Left ventricle myocardium inferior (tissue), 1 donor: ENCODE results near the gene NAPB. TPM values are rescaled to one million over a fixed set of nuclear protein-coding genes. Genes with fewer than 3 reads are reported as not detected.

Experiments used
- DNase-seq: peaks from one replicate; pipeline ENCODE4 v3.0.0-alpha.2; 2020
- H3K27ac ChIP-seq: fragments of 200-600 bp; replicated peaks from 2 replicates; pipeline ENCODE4 v1.8.0; 2021
- H3K27me3 ChIP-seq: fragments of 200-600 bp; 2 replicates; pipeline ENCODE4 v1.8.0; 2021; ENCODE audit warnings: low read depth
- H3K36me3 ChIP-seq: fragments of 200-600 bp; 2 replicates; pipeline ENCODE4 v1.8.0; 2021
- H3K4me1 ChIP-seq: fragments of 200-600 bp; 2 replicates; pipeline ENCODE4 v1.8.0; 2021
- H3K4me3 ChIP-seq: fragments of 200-600 bp; 2 replicates; pipeline ENCODE4 v1.8.0; 2021; ENCODE audit warnings: mild to moderate bottlenecking, moderate library complexity
- H3K9me3 ChIP-seq: fragments of 200-600 bp; replicated peaks from 2 replicates; pipeline ENCODE4 v1.8.0; 2021
- intact Hi-C: fragments of 100-400 bp; cut with micrococcal nuclease; formaldehyde crosslinking; loops from one replicate; pipeline ENCODE4 v1.11.0; 2022
- total RNA-seq: library from RNA; stranded (reverse); fragmentation: NEBNext Ultra II Directional; extraction: Animal tissue kit (Norgen Biotek cat#: 25700); gene quantifications from one replicate; pipeline ENCODE4 v1.2.1, GENCODE V29; 2021
- TF ChIP-seq, protein P1 (sequence below): fragments of 200-600 bp; IDR thresholded peaks from 2 replicates; pipeline ENCODE4 v1.8.0; 2021; ENCODE audit warnings: antibody characterized with exemption, mild to moderate bottlenecking, borderline replicate concordance
- donor health status: DM: no; HTN: yes; CAD: no; lungs with severe emphysema.

The NAPB gene
- total RNA-seq, 1 donor from 2014 or later, result 5.2 TPM

DNA sequence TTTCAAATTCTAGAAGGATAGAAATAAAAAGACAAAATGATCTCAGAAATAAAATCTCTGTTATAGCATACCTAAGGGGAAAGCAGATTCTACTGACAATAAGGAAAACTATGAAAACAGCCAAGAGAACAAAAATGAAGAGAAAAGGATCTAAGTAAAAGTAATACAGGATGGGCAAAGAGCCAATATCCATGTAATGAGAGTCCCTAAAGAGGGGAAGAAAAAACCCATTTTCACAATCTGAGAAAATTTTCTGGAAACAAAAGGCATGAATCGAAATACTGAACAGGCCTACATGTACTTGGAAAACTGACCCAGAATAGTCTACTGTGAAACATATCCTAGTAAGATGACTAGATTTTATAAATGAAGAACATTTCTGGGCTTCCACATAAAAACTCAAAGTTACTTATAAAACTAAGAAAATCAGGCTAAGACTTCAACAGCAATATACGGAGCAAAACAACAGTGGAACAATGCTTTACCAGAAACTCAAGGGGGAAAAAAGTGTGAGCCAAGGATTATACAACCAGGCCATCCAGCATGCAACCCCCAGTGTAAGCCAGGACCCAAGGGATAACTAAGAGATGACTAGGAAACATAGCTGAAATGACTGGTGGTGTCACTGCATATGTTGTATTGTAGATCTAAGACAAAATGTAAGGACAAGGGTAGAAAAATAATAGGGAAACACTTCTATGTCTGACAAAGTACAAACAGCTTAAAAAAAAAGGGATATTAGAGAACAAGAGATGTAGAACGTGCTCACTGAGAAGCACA lies 10.2 kb downstream of the NAPB start:
- peak overlapping the region; percentile 56 for H3K27ac ChIP-seq
- H3K4me1 ChIP-seq, result peaks cover 77% of the 10 kb centered on the region
- intact Hi-C loops, result no loop called here

DNA sequence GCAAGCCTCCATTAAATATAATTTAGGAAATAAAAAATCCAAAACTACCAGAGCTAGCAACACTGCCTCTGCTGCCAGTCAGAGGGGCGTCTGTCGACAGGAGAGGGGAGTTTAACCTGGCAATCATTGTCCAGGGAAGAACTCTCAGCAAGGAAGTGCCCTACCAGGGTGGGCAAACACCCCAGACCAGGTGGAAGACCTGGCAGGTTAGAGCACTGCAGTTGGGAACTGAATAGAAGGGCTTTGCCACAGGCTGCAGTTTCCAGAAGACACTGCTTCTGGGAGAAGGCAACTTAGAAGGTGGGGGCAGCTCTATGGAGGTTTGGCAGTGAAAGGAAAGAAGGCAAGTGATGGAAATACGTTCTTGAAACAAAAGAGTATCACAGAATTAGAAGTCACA lies 11.5 kb downstream of the NAPB start:
- Histone ChIP-seq H3K4me3 (no peak overlapping the region), H3K27me3 (no peaks in the 10 kb centered on the region), H3K27ac (no peak overlapping the region), H3K9me3 (no peaks in the 10 kb centered on the region), H3K36me3 (no peaks in the 10 kb centered on the region), H3K4me1 (peaks cover 77% of the 10 kb centered on the region)
- intact Hi-C loops, result no loop called here
- no peak for DNase-seq
- TF ChIP-seq, protein P1, sequence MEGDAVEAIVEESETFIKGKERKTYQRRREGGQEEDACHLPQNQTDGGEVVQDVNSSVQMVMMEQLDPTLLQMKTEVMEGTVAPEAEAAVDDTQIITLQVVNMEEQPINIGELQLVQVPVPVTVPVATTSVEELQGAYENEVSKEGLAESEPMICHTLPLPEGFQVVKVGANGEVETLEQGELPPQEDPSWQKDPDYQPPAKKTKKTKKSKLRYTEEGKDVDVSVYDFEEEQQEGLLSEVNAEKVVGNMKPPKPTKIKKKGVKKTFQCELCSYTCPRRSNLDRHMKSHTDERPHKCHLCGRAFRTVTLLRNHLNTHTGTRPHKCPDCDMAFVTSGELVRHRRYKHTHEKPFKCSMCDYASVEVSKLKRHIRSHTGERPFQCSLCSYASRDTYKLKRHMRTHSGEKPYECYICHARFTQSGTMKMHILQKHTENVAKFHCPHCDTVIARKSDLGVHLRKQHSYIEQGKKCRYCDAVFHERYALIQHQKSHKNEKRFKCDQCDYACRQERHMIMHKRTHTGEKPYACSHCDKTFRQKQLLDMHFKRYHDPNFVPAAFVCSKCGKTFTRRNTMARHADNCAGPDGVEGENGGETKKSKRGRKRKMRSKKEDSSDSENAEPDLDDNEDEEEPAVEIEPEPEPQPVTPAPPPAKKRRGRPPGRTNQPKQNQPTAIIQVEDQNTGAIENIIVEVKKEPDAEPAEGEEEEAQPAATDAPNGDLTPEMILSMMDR, result no peak

More for the DNA sequence above, 10.2 kb downstream of the NAPB start:
- Histone ChIP-seq H3K27me3 (no peaks in the 10 kb centered on the region), H3K9me3 (no peaks in the 10 kb centered on the region), H3K4me3 (no peak overlapping the region), H3K36me3 (no peaks in the 10 kb centered on the region)
- DNase-seq, result no peak
- TF ChIP-seq, protein P1, result no peak

DNA sequence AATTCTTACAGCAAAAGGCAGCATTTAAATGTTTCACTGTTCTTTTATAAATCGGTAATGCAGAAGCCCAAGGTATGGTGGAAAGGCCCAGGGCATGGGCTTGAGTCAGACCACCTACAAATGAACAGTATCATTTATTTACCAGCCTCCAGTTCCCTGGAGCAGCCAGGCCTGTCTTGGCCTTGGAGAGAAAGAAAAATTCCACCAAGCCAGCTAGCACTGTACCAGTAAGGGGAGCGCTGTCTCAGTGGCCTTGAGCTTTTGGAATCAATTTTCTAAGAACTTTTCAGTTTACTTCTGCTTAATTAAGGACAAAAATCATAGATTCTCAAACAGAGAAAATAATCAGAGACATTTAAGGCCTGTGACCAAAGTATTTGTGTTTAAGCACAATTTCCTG lies 12.3 kb downstream of the NAPB start:
- Histone ChIP-seq H3K4me3 (no peak overlapping the region), H3K36me3 (no peaks in the 10 kb centered on the region), H3K27me3 (no peaks in the 10 kb centered on the region), H3K9me3 (no peaks in the 10 kb centered on the region), H3K27ac (no peak overlapping the region), H3K4me1 (peaks cover 79% of the 10 kb centered on the region)
- TF ChIP-seq, protein P1, result no peak
- intact Hi-C loops, result no loop called here
- DNase-seq, result no peak

DNA sequence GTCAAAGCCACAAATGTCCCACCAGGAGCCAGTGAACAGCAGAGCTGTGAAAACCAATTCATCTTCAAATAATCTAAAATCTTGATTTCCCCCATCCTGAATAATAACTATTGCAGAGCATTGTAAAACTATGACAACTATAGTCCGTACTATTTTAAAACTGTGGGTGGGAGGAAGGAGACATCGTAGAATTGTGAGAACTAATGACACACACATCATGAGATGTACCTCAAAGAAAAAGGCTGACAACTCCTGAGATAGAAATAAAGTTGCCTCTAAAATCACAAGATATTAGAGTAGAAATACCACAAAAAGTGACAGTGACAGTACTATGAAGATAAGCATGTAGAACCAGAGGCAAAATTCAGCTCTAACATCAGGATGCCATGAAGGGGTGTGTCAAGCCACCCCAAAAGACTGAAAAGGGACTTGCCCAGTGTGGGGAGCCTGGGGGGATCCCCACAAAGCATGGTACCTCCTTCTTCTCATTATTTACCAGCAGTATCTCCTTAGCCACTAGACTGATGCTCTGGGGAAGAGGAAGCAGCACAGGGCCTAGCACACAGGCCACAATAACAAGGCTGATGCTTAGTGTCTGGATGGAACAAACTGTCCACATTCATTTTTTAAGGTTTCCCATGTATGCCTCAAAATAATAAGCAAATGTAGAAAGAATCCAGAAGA lies 13.4 kb downstream of the NAPB start:
- TF ChIP-seq, protein P1, result no peak
- Histone ChIP-seq H3K27ac (no peak overlapping the region), H3K27me3 (no peaks in the 10 kb centered on the region), H3K9me3 (no peaks in the 10 kb centered on the region), H3K36me3 (no peaks in the 10 kb centered on the region), H3K4me3 (no peak overlapping the region), H3K4me1 (peaks cover 84% of the 10 kb centered on the region)
- intact Hi-C loops, result no loop called here
- no peak for DNase-seq

DNA sequence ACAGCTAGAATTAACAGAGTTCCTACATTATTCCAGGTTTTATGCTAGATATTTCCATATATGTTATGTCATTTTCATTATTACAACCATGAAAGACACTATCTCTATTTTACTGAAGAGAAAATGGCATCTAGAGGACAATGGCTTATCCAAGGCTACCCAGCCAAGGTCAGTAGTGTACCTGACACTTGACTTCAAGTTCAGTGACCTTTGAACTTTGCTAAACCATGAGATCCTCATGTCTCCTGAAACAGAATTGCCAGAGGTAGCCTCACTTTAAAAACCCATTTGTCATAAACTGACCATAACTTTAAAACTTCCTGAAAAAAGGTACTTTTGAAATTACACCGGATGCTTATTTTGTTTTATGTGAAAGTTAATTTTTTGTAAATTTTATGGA lies 14.4 kb downstream of the NAPB start:
- TF ChIP-seq, protein P1, result no peak
- Histone ChIP-seq H3K4me3 (no peak overlapping the region), H3K27ac (no peak overlapping the region), H3K9me3 (no peaks in the 10 kb centered on the region), H3K36me3 (peaks cover 5% of the 10 kb centered on the region), H3K27me3 (no peaks in the 10 kb centered on the region), H3K4me1 (peaks cover 81% of the 10 kb centered on the region)
- intact Hi-C loops, result no loop called here
- no peak for DNase-seq
